Stimulated activated CD8-positive, alpha-beta memory T cell treated with anti-CD3 and anti-CD28 coated beads, Interleukin-7, amount 100 ng/mL, for 1 hour (primary cell): ENCODE measurements around the gene F2RL3.

Source experiments
- DNase-seq, 2 donors: peaks; one replicate each; pipeline ENCODE4 v3.0.0-alpha.2; 2020; ENCODE audit warnings: low read depth in 2 of 2

F2RL3 gene

GRCh38 chr19:16888629-16889365, at the start of gene F2RL3:
F2RL3 (plus strand) TSS chr19:16888999; CDS start chr19:16889190, 191 bp downstream.
- no peak for DNase-seq

DNA sequence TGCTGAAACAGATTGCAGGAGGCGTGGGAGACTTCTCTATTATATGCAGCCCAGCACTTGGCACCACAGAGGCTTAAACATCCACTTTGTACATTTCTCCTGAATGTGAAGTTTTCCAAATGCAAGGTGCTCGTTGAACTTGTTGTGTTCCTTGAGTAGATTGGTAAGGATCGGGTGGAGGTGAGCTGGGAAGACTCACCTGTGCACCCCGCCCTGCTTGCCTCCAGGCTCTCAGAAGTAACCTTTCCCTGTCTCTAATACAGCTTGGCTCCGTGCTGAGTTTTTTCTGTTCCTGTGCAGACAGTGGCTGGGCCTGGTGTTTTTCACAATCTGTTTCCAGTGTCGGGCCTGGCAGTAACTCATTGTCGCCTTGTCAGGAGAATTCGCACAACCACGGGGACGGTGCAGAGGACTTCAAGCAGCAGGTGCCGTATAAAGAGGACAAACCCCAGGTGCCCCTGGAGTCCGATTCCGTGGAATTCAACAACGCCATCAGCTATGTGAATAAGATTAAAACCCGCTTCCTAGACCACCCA, 47.3 kb upstream of the F2RL3 start:
- DNase-seq, result no peak

- no peak for DNase-seq
Measured at GRCh38 chr19:16846901-16847300, 41.9 kb upstream of the F2RL3 start.

DNA sequence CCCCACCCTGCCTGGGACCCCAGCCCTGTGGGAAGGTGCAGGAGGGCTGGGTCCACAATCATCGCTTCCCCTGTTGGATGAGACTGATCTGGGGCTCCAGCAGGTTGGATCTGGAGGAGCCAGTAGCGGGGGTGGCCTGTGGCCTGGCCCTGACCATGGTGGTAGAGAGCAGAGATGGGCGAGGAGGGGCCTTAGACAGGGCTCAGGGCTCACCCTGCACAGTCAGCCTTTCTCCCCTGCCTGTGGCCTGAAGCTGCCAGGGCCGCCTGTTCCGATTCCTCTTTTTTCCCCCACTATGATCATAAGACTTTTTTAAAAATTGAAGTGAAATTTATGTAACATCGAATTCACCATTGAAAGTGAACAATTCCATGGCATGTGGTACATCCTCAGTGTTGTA, 41.4 kb upstream of the F2RL3 start:
- no peak for DNase-seq

- DNase-seq, result no peak
Measured at GRCh38 chr19:16849168-16849567, 39.6 kb upstream of the F2RL3 start.

DNA sequence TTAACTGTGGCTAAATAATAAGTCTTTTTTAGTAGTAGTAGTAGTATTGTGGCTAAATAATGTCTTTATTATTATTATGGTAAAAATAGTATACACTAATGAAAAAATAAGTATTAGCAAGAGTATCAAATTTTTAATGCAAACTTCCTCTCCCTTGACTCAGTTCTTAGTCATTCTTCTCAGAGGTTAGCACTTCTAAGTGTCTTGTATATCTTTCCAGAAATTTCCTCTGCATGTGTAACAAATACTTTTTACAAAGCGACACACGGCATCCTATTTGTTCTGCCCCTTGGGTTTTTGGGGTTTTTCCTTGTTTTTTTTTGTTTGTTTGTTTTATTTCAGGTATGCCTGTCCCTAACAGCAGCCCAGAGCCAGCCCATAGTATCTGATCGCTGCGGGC, 38.7 kb upstream of the F2RL3 start:
- DNase-seq, result no peak

DNA sequence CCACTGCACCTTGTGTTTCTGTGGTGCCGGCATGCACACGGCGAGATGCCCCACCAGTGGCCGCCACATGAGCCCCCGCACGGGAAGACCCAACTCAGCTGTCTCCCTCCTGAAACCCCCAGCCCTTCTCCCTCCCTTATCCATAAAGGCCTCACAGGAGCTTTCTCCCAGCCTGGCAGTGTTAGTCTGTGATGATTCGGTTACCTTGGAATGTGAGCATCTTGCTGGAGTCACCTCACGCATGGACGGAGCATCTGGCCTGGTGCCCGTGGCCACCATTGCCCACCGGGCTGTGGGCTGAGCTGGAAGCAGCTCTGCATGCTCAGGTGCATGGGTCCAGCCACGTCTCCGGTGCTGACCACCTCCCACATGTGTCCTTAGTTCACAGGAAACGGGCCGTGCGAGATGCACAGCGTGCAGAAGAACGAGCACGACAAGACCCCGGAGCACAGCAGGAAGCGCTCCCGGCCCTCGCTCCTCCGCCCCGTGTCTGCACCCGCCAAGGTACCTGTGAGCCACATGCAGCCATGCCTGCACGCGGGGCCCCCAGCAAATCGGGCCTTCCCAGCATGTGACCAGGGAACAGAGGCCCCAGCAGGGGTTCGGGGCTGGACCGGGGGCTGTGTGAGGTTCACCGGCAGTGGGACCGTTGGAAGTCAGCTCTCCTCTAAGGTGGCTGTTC, 37.6 kb upstream of the F2RL3 start:
- DNase-seq, result no peak

- DNase-seq, result no peak
Measured at GRCh38 chr19:16853066-16853465, 35.7 kb upstream of the F2RL3 start.

- no peak for DNase-seq
Measured at GRCh38 chr19:16856091-16856490, 32.7 kb upstream of the F2RL3 start.

DNA sequence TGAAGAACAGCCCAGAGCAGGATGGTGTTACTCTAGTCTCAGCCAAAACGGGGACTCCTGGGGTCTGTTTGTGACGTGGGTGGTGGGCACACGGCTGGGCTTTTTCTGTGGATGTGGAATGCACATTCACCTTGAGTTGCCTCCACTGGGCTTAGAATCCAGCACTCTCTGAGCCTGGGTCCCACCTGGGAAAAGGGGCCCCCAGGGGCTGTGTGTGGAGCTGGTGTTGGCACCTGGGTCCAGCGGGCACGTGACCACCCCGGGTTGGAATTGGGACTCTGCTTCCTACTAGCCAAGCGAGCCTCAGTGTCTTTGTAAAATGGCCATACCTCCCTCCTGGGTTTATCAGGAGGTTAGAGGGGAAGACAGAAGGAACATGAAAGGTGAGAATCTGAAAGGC, 29.2 kb upstream of the F2RL3 start:
- no peak for DNase-seq

DNA sequence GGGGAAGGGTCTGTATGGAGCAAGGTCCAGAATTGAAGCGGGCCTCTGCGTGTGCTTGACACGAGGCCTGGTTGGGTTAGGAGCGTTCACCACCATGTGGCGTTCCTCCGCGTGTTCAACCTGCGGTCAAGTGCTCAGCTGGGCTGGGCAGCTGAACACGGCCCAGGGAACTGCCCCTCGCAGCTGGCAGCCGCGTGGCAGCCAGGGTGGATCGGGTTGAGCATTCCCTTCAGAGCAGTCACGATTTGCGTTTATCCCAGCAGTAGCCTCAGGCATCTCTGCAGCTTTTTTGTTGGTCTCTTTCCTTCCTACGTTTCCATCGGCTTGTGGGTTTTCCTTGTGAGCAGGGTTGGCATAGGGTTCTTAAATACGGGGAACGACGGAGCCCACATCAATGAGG, 28.7 kb upstream of the F2RL3 start:
- no peak for DNase-seq

DNA sequence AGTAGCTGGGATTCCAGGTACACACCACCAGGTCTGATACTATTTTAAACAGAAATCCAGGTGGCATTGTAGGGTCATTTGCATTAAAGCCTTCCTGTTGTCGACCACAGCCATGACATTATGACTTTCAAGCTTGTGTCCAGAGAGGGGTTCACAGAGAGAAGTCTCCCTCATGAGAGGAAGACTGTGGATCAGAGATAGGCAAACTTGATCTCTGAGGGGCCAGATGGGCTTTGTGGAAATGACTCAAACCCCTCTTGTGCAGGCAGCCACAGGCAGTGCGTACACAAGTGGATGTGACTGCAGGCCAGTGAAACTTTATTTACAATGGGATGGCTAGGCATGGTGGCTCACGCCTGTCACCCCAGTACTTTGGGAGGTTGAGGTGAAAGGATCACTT, 27.8 kb upstream of the F2RL3 start:
- DNase-seq, result no peak

DNA sequence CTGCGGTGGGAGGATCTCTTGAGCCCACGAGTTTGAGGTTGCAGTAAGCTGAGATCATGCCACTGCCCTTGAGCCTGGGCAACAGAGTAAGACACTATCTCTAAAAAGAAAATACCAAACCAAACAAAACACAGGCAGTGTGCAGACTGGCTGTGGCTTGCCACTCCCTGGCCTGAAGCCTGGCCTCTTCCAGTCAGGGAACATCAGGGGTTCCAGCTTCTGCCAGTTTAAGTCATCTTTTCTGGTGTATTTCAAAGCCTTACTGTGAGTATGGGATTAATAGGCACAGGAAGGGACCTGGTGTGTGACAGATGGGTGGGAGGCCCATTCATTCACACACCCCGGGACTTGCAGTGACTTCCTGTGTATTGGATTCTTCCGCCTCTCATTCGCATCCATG, 27.0 kb upstream of the F2RL3 start:
- no peak for DNase-seq

- no peak for DNase-seq
Measured at GRCh38 chr19:16862826-16863415, 25.9 kb upstream of the F2RL3 start.

DNA sequence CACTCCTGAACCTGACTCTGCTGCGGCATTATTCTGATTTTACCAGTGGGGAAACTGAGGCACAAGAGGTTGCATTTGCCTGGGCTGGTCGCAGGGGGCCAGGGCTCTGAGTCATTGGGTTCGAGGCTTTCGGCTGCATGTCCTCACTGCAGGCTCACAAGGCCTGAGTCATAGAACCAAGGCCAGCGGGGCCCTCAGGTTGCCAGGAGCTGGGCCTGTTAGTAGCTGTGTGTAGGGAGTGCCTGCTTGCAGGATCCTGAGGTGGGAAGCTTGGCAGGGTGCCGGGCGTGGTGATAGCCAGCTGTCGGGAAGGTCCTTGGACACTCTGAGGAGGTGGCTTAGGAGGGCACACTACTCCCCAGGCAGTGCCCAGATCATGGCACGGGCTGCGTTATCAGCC, 21.6 kb upstream of the F2RL3 start:
- DNase-seq, result no peak

DNA sequence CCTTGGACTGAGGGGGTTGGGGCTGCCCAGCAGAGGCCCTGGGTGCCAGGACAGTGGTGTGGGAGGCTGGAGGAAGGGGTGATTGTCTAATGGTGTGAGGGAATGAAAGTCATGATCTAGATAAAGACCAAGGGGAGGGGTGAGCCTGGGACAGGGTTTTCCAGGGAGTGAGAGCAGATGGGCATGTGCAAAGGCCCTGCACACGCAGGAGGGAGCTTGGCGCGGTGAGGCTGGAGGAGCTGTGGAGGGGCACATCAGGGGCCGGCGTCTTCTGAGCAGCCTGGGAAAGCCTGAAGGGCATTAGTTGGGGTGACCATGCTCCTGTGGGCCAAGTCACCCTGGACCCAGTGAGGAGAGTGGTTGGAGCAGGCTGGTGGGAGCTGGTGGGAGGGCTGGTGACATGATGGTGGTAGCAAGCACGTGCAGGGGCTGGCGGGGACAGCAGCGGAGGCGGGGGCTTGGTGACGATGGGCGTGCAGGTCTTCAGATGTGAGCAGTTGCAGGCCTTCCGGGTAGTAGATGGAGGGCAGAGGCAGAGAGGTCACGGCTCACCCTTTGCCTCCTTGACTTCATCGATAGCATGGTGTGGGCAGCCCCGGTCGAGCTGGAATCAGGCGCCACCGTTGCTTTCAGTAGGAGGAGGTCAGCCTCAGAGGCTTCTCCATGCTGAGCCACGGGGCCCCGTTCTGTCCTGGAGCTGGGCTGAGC, 20.2 kb upstream of the F2RL3 start:
- DNase-seq, result no peak

DNA sequence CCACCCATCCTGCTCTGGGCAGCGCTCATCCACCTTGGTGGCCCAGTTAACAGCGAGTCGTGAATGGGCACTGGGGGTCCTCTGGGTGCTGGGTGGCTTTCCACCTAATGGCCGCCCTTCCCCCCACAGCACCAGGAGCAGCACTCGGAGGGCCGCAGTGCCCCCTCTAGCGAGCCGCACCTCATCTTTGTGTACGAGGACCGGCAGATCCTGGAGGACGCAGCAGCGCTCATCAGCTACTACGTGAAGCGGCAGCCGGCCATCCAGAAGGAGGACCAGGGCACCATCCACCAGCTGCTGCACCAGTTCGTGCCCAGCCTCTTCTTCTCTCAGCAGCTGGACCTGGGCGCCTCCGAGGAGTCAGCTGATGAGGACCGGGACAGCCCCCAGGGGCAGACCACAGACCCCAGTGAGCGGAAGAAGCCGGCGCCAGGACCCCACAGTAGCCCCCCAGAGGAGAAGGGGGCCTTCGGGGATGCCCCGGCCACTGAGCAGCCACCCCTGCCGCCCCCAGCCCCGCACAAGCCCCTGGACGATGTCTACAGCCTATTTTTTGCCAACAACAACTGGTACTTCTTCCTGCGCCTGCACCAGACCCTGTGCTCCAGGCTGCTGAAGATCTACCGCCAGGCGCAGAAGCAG, 19.3 kb upstream of the F2RL3 start:
- DNase-seq, result no peak

GRCh38 chr19:16871871-16872270, 16.9 kb upstream of the F2RL3 start:
- DNase-seq, result no peak

DNA sequence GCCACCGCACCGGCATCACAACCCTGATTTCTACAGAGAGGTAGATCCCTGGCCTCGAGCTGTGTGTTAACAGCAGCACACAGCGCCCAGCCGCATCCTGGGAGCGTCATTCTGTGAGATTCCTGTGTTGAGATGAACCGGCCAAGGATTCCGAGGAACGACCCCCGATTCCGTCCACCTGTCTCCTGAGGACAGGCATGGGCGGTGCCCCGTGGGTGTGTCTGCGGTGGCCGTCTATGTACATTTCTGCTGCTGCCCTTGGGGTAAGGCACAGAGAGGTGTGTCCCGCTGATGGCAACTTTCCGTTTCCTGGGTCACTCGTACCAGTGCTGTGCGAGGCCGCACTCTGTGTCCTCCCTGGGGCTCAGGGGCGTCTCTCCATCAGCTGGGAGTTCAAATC, 16.1 kb upstream of the F2RL3 start:
- DNase-seq, result no peak

DNA sequence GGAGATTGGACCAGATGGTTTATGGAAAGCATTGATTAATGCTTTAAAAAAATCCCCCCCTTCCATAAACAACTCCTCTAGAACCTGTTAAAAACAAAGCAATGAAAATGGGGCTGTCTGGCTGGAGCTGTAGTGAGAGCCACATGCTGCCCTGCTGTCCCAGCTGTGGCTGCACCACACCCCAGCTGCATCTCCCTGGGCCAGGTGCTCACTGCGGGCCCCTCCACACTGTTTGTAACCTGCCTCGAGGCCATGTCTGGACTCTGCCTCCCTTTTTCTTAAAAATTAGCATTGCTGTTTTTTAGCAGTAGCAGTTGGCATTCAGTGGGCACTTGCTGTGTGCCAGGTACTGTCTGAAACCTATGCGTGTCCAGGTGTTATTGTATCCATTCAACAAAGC, 15.2 kb upstream of the F2RL3 start:
- DNase-seq, result no peak

DNA sequence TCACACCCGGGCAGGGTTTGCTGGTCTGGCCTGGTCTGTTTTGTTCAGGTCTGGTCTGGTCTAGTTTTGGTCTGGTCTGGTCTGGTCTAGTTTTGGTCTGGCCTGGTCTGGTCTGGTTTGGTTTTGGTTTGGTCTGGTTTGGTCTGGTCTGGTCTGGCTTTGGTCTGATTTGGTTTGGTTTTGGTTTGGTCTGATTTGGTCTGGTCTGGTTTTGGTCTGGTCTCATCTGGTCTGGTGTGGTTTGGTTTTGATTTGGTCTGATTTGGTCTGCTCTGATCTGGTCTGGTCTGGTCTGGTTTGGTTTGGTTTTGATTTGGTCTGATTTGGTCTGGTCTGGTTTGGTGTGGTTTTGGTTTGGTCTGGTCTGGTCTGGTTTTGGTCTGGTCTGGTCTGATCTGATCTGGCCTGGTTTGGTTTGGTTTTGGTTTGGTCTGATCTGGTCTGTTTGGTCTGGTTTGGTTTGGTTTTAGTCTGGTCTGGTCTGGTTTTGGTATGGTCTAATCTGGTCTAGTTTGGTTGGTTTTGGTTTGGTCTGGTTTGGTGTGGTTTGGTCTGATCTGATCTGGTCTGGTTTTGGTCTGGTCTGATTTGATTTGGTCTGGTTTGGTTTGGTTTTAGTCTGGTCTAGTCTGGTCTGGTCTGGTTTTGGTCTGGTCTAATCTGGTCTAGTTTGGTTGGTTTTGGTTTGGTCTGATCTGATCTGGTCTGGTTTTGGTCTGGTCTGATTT, 14.4 kb upstream of the F2RL3 start:
- no peak for DNase-seq
